HepG2 (cell line): ENCODE results near the gene ANAPC1. TPM values are rescaled to one million over a fixed set of nuclear protein-coding genes. Genes with fewer than 3 reads are reported as not detected.

Experiments used
- ATAC-seq: fragments of 200-7000 bp; cut with Tn5 transposase; 3 replicates; pipeline ENCODE4 v1.9.1; 2020; ENCODE audit warnings: mild to moderate bottlenecking, moderate library complexity
- BruUV-seq: library from RNA; stranded (reverse); fragments of 400-500 nt; replicated peaks from 2 replicates; lab custom pipeline; 2021; lab: Mats Ljungman, UMichigan
- CTCF ChIA-PET: fragments of 300-600 bp; formaldehyde crosslinking; extraction: SDS; loops from one replicate; lab custom pipeline; 2021; ENCODE audit warnings: low total read pairs, inconsistent platforms, low intra/inter-chr PET ratio; lab: Yijun Ruan, JAX
- POLR2A ChIA-PET: fragments of 350-600 bp; sonication (Branson Sonifier 250); formaldehyde crosslinking; loops from one replicate; lab custom pipeline; 2020; ENCODE audit warnings: antibody characterized with exemption, inconsistent platforms; lab: Yijun Ruan, JAX
- DNase-seq: peaks from one replicate; pipeline ENCODE4 v3.0.0-alpha.2; 2015; ENCODE audit warnings: low spot score
- FAIRE-seq: peaks from 3 replicates; lab custom pipeline; 2011; peaks lifted over from hg19 to GRCh38; lab: Jason Lieb, UNC
- H2AFZ ChIP-seq: one replicate; pipeline ENCODE4 v1.6.1; 2011; ENCODE audit warnings: low read length, inconsistent platforms
- H3K27ac ChIP-seq: fragments of 300-600 bp; 3 replicates; pipeline ENCODE4 v1.8.0; 2011; ENCODE audit warnings: mixed run types, mild to moderate bottlenecking, mixed read lengths, low read length, inconsistent platforms; ENCODE audit not compliant: insufficient read depth; ENCODE audit errors: extremely low read length
- H3K27me3 ChIP-seq, 2 experiments: fragments of 200-600 bp in 1 of 2; 2 replicates in 1 of 2; 3 replicates in 1 of 2; pipeline versions ENCODE4 v1.6.0 to v1.8.0; 2011; ENCODE audit warnings: low read length in 2 of 2, mild to moderate bottlenecking in 2 of 2, moderate library complexity in 2 of 2, inconsistent platforms in 1 of 2; ENCODE audit not compliant: insufficient read depth in 2 of 2, control insufficient read depth in 1 of 2
- H3K36me3 ChIP-seq, 2 experiments: fragments of 200-600 bp in 1 of 2; replicated peaks in 1 of 2; 2 replicates in 1 of 2; 3 replicates in 1 of 2; pipeline versions ENCODE4 v1.5.1 to v1.8.0; 2011; ENCODE audit warnings: low read length in 2 of 2, inconsistent platforms in 1 of 2; ENCODE audit not compliant: insufficient read depth in 2 of 2, control insufficient read depth in 1 of 2
- H3K4me1 ChIP-seq: 2 replicates; pipeline ENCODE4 v1.5.1; 2012; ENCODE audit warnings: low read length, inconsistent platforms; ENCODE audit not compliant: insufficient read depth
- H3K4me2 ChIP-seq: 2 replicates; pipeline ENCODE4 v1.6.0; 2011; ENCODE audit warnings: low read depth, low read length, inconsistent platforms
- H3K4me3 ChIP-seq, 3 experiments: fragments of 200-600 bp in 1 of 3; sonication (generic), shearing (Covaris generic) in 1 of 3; replicated peaks in 1 of 3; 2 replicates each; pipeline ENCODE4 v1.5.1; 2011 to 2016; ENCODE audit warnings: low read length in 3 of 3, inconsistent platforms in 2 of 3, low read depth in 2 of 3, mild to moderate bottlenecking in 2 of 3, control low read depth in 1 of 3, mixed read lengths in 1 of 3; ENCODE audit not compliant: insufficient read depth in 1 of 3
- H3K79me2 ChIP-seq: one replicate; pipeline ENCODE4 v1.6.1; 2011; ENCODE audit warnings: low read length, inconsistent platforms; ENCODE audit not compliant: insufficient read depth
- H3K9ac ChIP-seq: 2 replicates; pipeline ENCODE4 v1.6.0; 2011; ENCODE audit warnings: mild to moderate bottlenecking, low read depth, low read length, inconsistent platforms; ENCODE audit not compliant: insufficient read depth
- H3K9me3 ChIP-seq: 2 replicates; pipeline ENCODE4 v1.5.1; 2012; ENCODE audit warnings: mild to moderate bottlenecking, low read length
- H4K20me1 ChIP-seq: 2 replicates; pipeline ENCODE4 v1.6.0; 2011; ENCODE audit warnings: inconsistent platforms, mild to moderate bottlenecking, low read length, moderate library complexity; ENCODE audit not compliant: insufficient read depth
- CBFB ChIP-seq: sonication (generic); formaldehyde crosslinking; IDR thresholded peaks from 2 replicates; pipeline ENCODE4 v1.4.0; 2020; ENCODE audit warnings: missing genetic modification reagents
- RARA ChIP-seq: IDR thresholded peaks from 2 replicates; pipeline ENCODE4 v1.6.1; 2016; ENCODE audit warnings: missing genetic modification reagents, missing compliant biosample characterization
- RCOR2 ChIP-seq: IDR thresholded peaks from 2 replicates; pipeline ENCODE4 v1.6.1; 2016; ENCODE audit warnings: missing biosample characterization, missing genetic modification reagents
- RFX3 ChIP-seq: IDR thresholded peaks from 2 replicates; pipeline ENCODE4 v1.6.1; 2016; ENCODE audit warnings: missing biosample characterization, missing genetic modification reagents
- SP140L ChIP-seq: sonication (generic); formaldehyde crosslinking; IDR thresholded peaks from 2 replicates; pipeline ENCODE4 v1.4.0; 2020; ENCODE audit warnings: missing genetic modification reagents, borderline replicate concordance
- YEATS4 ChIP-seq: sonication (generic); formaldehyde crosslinking; IDR thresholded peaks from 2 replicates; pipeline ENCODE4 v1.4.0; 2020; ENCODE audit warnings: missing genetic modification reagents, borderline replicate concordance
- ZNF234 ChIP-seq: sonication (generic); formaldehyde crosslinking; conservative IDR thresholded peaks from 2 replicates; pipeline ENCODE4 v1.5.1; 2020; ENCODE audit warnings: mild to moderate bottlenecking, missing genetic modification reagents
- ZNF496 ChIP-seq: sonication (generic); formaldehyde crosslinking; IDR thresholded peaks from 2 replicates; pipeline ENCODE4 v1.8.1; 2023; ENCODE audit warnings: mild to moderate bottlenecking, moderate library complexity, missing genetic modification reagents; ENCODE audit not compliant: insufficient replicate concordance
- ZNF788 ChIP-seq: sonication (generic); formaldehyde crosslinking; IDR thresholded peaks from 2 replicates; pipeline ENCODE4 v1.5.0; 2020; ENCODE audit warnings: mild to moderate bottlenecking, missing genetic modification reagents, borderline replicate concordance
- WGBS: methylation state at CpG from one replicate; pipeline ENCODE4 v1.1.6; 2017; ENCODE audit warnings: low lambda C conversion rate; 5-methylcytosine and 5-hydroxymethylcytosine counted together
- in situ Hi-C: cut with HindIII; loops from 2 replicates; pipeline ENCODE4 v1.10.0; 2017; ENCODE audit warnings: low pct_unique_long_range_greater_than_20kb; ENCODE audit not compliant: extremely low pct_ligation_motif_present
- intact Hi-C: fragments of 100-400 bp; cut with micrococcal nuclease; formaldehyde crosslinking; loops from one replicate; pipeline ENCODE4 v1.10.0; 2022; ENCODE audit not compliant: unreplicated experiment
- polyA plus RNA-seq, 8 experiments: library from polyadenylated mRNA; depleted of rRNA in 3 of 8; stranded (reverse) in 7 of 8; unstranded in 1 of 8; fragments of >200 nt; fragmentation: Illumina TruSeq in 4 of 8; extraction: Trizol in 4 of 8; gene quantifications; 2 replicates each; pipeline versions ENCODE4 v1.2.1 to v1.2.3, GENCODE V29; 2011 to 2016; ENCODE audit warnings: low read depth in 4 of 8, missing spikeins in 1 of 8, mixed read lengths in 1 of 8; ENCODE audit not compliant: insufficient read depth in 1 of 8
- total RNA-seq, 5 experiments: library from RNA; depleted of rRNA; stranded (reverse); fragments of >200 nt; fragmentation: Illumina TruSeq; extraction: Trizol; gene quantifications; 2 replicates each; pipeline ENCODE4 v1.2.3, GENCODE V29; 2016; ENCODE audit warnings: low read depth in 1 of 5
- TF ChIP-seq, protein P1 (sequence below): sonication (generic); formaldehyde crosslinking; IDR thresholded peaks from 2 replicates; pipeline ENCODE4 v1.8.0; 2022; ENCODE audit warnings: mild to moderate bottlenecking, missing genetic modification reagents, moderate library complexity
- TF ChIP-seq, protein P2 (sequence below): sonication (generic); formaldehyde crosslinking; IDR thresholded peaks from 2 replicates; pipeline ENCODE4 v1.5.0; 2020; ENCODE audit warnings: missing genetic modification reagents
- TF ChIP-seq, protein P3 (sequence below): IDR thresholded peaks from 2 replicates; pipeline ENCODE4 v1.6.1; 2018; ENCODE audit warnings: missing genetic modification reagents

ANAPC1 gene
- total and polyA plus RNA-seq, 2 of the 13 experiments (the other 11 are each of a cell fraction or from before 2014, with no cell fraction given), result 50.0 to 89.7 TPM

DNA sequence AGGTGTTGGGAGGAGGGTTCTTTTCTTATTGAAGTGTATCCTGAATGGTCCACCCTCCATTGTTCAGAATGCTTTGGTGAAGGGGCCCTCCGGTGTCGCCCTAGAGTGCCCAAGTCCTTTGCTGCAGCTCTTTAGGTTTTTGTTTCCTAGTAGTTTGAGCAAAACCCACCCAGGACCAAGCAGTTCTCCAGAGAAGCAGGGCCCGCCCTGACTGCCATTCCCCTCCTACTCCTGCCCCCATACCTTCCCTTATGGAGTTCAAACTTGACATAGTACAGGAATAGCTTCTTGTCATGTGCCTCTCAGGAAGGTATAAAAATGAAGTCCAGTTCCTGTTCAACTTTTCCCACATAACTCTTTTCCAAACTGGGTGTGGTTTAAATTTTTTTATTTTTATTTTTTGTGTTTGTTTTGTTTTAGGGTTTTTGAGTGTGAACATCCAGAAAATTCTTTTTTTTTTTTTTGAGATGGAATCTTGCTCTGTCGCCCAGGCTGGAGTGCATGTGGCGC lies 20.0 kb upstream of the ANAPC1 start (continued):
- TF ChIP-seq YEATS4 (CRISPR knock-in tag) (no peak), ZNF496 (CRISPR knock-in tag) (no peak), RFX3 (no peak), ZNF234 (no peak), ZNF788 (CRISPR knock-in tag) (no peak), RCOR2 (CRISPR knock-in tag) (no peak)
- TF ChIP-seq, protein P1, sequence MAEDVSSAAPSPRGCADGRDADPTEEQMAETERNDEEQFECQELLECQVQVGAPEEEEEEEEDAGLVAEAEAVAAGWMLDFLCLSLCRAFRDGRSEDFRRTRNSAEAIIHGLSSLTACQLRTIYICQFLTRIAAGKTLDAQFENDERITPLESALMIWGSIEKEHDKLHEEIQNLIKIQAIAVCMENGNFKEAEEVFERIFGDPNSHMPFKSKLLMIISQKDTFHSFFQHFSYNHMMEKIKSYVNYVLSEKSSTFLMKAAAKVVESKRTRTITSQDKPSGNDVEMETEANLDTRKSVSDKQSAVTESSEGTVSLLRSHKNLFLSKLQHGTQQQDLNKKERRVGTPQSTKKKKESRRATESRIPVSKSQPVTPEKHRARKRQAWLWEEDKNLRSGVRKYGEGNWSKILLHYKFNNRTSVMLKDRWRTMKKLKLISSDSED (CRISPR knock-in tag), result no peak
- TF ChIP-seq, protein P2, sequence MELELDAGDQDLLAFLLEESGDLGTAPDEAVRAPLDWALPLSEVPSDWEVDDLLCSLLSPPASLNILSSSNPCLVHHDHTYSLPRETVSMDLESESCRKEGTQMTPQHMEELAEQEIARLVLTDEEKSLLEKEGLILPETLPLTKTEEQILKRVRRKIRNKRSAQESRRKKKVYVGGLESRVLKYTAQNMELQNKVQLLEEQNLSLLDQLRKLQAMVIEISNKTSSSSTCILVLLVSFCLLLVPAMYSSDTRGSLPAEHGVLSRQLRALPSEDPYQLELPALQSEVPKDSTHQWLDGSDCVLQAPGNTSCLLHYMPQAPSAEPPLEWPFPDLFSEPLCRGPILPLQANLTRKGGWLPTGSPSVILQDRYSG (CRISPR knock-in tag), result no peak
- TF ChIP-seq, all 625 proteins: peak for 0

DNA sequence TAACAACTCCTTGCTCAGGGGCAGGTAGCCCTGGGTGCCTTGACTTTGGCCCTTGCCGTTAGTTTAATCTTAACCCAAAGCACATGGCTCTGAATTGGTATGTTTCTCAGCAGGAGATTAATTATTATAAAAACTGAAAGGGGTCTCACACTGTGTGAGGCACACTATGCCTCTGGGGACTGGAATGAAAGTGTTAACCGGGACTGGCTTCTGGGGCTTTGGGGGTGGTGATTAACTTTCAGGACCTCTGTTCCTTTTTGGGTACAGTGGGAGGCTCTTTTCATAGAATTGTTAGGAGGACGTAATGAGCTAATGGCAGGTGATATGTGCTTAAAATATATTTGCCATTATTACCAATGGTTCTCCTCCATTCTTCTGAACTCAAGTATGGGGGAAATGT lies 19.5 kb upstream of the ANAPC1 start:
- DNase-seq, result no peak
- ATAC-seq, result no peak
- H2AFZ ChIP-seq, result no peak overlapping the region
- no peaks in the 10 kb centered on the region for H4K20me1 ChIP-seq
- H3K4me2 ChIP-seq, result no peak overlapping the region
- no peaks in the 10 kb centered on the region; a peak in 1 of 5 replicates for H3K27me3 ChIP-seq
- ChIA-PET POLR2A (no interaction called here), CTCF (no interaction called here)
- peaks cover 90% of the 10 kb centered on the region for H3K79me2 ChIP-seq
- no peak overlapping the region for H3K27ac ChIP-seq
- BruUV-seq, result no TSS peak
- in situ Hi-C loops, result no loop called here
- H3K4me3 ChIP-seq, result no peak overlapping the region
- TF ChIP-seq SP140L (no peak), CBFB (no peak), RARA (no peak)
- TF ChIP-seq, protein P3, sequence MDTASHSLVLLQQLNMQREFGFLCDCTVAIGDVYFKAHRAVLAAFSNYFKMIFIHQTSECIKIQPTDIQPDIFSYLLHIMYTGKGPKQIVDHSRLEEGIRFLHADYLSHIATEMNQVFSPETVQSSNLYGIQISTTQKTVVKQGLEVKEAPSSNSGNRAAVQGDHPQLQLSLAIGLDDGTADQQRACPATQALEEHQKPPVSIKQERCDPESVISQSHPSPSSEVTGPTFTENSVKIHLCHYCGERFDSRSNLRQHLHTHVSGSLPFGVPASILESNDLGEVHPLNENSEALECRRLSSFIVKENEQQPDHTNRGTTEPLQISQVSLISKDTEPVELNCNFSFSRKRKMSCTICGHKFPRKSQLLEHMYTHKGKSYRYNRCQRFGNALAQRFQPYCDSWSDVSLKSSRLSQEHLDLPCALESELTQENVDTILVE (CRISPR knock-in tag), result 0 out of 2 replicates have a peak, but pooled peaks have one; percentile 25
- TF ChIP-seq, all 625 proteins: peak for 1
- no peak overlapping the region for H3K9ac ChIP-seq
- H3K4me1 ChIP-seq, result peaks cover 89% of the 10 kb centered on the region
- H3K36me3 ChIP-seq, result peaks cover 3 to 7% of the 10 kb centered on the region in 2 experiments; a peak in 2 of 5 replicates
- no peaks in the 10 kb centered on the region for H3K9me3 ChIP-seq
- intact Hi-C loops, result no loop called here
- WGBS, result 94% methylated on average over 3 of the region's 3 CpGs
- FAIRE-seq, result no peak
